ENCODE results near the gene ADGRB3.

- TF ChIP-seq CBX3 (IDR thresholded peaks at IDR 0.05; ENCODE audit: borderline replicate concordance, low read depth), result no peak
- no peak for TF ChIP-seq NR2C1 (IDR thresholded peaks at IDR 0.05)
- no peak for TF ChIP-seq CTCF (IDR thresholded peaks at IDR 0.05 in 2 of 3, conservative IDR thresholded peaks at IDR 0.05 in 1 of 3; ENCODE audit: control insufficient read depth in 2 of 3, extremely low read depth in 1 of 3, insufficient read depth in 1 of 3, low read depth in 3 of 3, low read length in 3 of 3)
- TF ChIP-seq USF1 (IDR thresholded peaks at IDR 0.05; ENCODE audit: borderline replicate concordance, extremely low read length, insufficient read depth, low read depth, low read length), result no peak
- no peak for TF ChIP-seq EP300 (IDR thresholded peaks at IDR 0.05; ENCODE audit: borderline replicate concordance in 1 of 2, control insufficient read depth in 1 of 2, low read depth in 2 of 2, low read length in 2 of 2)
- TF ChIP-seq EZH2 (IDR thresholded peaks at IDR 0.05; ENCODE audit: borderline replicate concordance, control insufficient read depth, low read depth, low read length), result no peak
- no peak for TF ChIP-seq ETV6 (conservative IDR thresholded peaks at IDR 0.05 in 1 of 2, IDR thresholded peaks at IDR 0.05 in 1 of 2; ENCODE audit: borderline replicate concordance in 1 of 2, low read depth in 1 of 2)
- TF ChIP-seq ZBTB4 (CRISPR knock-in tag; IDR thresholded peaks at IDR 0.05), result no peak
- TF ChIP-seq STAT1 (conservative IDR thresholded peaks at IDR 0.05), result no peak
- TF ChIP-seq ATF3 (IDR thresholded peaks at IDR 0.05; ENCODE audit: borderline replicate concordance, extremely low read depth, low read depth, low read length), result no peak
Observed at GRCh38 chr6:68761985-68762384, 126.9 kb downstream of the ADGRB3 start.
